Kidney epithelial cell (primary cell): ENCODE measurements around the gene GUCA2A. TPM values are rescaled to one million over a fixed set of nuclear protein-coding genes. Genes with fewer than 3 reads are reported as not detected.

Source experiments
- DNase-seq: peaks from one replicate; pipeline ENCODE4 v3.0.0-alpha.2; 2010; ENCODE audit warnings: low read depth
- H3K27me3 ChIP-seq: 2 replicates; pipeline ENCODE4 v1.6.0; 2011; ENCODE audit warnings: low read length; ENCODE audit not compliant: control insufficient read depth, insufficient read depth
- H3K36me3 ChIP-seq: 2 replicates; pipeline ENCODE4 v1.5.1; 2011; ENCODE audit warnings: low read length; ENCODE audit not compliant: control insufficient read depth, insufficient read depth
- H3K4me3 ChIP-seq: 2 replicates; pipeline ENCODE4 v1.5.1; 2011; ENCODE audit warnings: low read depth, mild to moderate bottlenecking, control low read depth, low read length
- total RNA-seq: library from RNA; depleted of rRNA; stranded (reverse); fragments of >200 nt; gene quantifications from 2 replicates; pipeline ENCODE4 v1.2.3, GENCODE V29; 2015
- TF ChIP-seq, protein P1 (sequence below): IDR thresholded peaks from 2 replicates; pipeline ENCODE4 v1.5.1; 2011; ENCODE audit warnings: mild to moderate bottlenecking, moderate library complexity, low read length, control low read depth, inconsistent platforms; ENCODE audit not compliant: insufficient read depth, poor library complexity, severe bottlenecking

The GUCA2A gene
- total RNA-seq, 1 donor from 2014 or later = not detected

DNA sequence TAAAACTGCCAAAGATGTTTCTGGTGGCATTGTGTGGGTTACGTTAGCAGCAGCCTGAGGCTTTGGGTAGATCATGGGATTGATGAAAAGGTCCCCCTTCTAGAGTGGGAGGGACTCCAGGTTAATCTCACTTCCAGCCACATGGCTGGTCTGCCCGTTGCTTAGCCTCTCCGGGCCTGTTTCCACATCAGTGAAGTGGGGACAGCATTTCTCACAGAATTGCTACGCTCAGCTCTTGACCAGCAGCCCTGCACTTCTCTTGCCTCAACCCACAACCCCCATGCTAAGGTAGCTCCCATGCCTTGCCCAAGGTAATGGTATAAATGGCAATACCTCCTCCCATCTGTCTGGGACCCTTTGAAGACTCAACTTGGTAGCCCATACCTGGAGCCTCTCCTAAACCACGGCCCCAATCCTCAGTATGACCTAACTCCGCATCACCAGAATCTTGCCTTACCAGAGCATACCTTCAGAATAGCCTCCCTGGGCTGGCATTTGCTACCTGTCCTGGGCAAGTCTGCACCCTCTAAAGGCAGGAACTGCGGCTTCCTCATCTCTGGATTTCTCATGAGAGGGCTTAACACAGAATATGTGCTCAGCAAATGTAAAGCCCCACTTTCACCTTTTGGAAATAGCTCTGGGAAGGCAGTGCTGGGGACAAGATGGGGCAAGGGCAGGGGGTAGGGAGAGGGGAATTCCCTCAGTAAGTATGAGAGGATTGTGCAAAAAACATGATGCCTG is 10.9 kb upstream of the GUCA2A start:
- Histone ChIP-seq H3K4me3 (no peak overlapping the region), H3K27me3 (no peaks in the 10 kb centered on the region), H3K36me3 (no peaks in the 10 kb centered on the region)
- DNase-seq = no peak
- TF ChIP-seq, protein P1, sequence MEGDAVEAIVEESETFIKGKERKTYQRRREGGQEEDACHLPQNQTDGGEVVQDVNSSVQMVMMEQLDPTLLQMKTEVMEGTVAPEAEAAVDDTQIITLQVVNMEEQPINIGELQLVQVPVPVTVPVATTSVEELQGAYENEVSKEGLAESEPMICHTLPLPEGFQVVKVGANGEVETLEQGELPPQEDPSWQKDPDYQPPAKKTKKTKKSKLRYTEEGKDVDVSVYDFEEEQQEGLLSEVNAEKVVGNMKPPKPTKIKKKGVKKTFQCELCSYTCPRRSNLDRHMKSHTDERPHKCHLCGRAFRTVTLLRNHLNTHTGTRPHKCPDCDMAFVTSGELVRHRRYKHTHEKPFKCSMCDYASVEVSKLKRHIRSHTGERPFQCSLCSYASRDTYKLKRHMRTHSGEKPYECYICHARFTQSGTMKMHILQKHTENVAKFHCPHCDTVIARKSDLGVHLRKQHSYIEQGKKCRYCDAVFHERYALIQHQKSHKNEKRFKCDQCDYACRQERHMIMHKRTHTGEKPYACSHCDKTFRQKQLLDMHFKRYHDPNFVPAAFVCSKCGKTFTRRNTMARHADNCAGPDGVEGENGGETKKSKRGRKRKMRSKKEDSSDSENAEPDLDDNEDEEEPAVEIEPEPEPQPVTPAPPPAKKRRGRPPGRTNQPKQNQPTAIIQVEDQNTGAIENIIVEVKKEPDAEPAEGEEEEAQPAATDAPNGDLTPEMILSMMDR = no peak

DNA sequence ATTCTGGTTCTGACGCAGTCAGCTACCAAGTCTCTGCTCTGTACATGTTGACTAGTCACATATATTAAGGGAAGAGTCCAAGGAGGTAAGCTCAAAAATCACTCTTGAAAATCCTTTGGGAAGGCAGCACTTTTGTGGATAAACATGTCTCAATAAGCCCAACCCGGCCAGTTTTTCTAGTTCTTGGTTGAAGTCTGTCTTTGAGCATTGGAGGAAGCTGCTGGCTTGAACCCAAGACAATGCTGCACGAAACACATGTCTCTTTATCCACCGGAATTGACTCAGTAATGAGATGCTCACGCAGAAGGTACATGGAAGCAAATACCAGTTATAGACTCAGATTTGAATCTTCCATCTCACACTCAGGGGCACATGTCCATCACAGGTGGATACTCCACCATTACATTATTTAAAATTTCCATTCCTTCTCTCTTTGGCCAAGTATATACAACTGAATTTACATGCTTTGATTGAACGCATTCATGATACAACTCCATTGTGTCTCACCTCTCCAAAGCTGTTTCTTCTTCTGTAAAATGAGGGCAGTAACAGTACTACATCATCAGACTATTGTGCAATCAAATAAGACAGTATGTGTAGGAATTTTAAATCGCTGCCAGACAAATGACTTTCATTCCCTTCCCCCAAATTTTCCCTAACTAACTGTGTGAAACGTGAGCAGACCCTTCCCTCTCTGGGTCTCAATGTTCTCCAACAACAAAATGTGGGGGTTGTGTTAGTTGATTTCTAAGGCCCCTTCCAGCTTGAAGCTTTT is 9.6 kb upstream of the GUCA2A start:
- Histone ChIP-seq H3K27me3 (no peaks in the 10 kb centered on the region), H3K4me3 (no peak overlapping the region), H3K36me3 (no peaks in the 10 kb centered on the region)
- DNase-seq = no peak
- TF ChIP-seq, protein P1 = no peak

DNA sequence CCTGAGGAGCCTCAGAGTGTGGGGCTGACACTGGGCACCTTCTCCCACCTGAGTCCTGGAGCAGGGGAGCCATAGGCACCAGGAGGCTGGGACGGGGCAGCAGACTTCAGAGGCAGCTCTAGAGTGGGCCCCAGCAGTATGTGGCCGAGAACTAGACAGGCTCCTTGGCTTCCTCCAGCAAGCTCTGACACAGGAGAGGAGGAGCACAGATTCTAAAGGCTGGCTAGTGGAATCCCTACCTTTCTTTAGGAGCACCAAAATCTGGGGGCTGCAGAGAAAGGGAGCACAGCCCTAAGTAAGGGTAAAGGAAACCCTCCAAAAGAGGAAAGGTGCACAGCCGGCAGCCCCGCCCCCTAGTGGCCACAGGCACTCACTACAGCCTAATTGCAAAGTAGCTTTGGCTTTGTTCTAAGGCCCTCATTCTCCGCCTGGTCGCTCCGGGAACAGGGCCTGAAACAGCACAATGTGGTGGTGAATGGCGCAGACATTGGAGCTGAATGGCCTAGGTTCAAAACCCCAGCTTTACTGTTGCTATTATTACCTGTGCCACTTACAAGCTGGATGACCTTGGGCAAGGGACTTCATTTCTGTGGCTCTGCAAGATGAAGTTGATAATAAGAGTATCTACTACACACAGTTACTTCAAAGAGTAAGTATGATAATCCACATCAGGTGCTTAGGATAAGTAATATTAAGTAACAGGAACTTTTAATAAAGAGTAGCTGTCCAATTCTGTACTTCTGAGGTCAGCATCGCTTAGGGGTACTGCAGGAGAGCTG is 8.8 kb upstream of the GUCA2A start:
- H3K27me3 ChIP-seq = no peaks in the 10 kb centered on the region
- TF ChIP-seq, protein P1 = peak; percentile 94
- DNase-seq = no peak
- no peak overlapping the region for H3K4me3 ChIP-seq
- no peaks in the 10 kb centered on the region for H3K36me3 ChIP-seq

DNA sequence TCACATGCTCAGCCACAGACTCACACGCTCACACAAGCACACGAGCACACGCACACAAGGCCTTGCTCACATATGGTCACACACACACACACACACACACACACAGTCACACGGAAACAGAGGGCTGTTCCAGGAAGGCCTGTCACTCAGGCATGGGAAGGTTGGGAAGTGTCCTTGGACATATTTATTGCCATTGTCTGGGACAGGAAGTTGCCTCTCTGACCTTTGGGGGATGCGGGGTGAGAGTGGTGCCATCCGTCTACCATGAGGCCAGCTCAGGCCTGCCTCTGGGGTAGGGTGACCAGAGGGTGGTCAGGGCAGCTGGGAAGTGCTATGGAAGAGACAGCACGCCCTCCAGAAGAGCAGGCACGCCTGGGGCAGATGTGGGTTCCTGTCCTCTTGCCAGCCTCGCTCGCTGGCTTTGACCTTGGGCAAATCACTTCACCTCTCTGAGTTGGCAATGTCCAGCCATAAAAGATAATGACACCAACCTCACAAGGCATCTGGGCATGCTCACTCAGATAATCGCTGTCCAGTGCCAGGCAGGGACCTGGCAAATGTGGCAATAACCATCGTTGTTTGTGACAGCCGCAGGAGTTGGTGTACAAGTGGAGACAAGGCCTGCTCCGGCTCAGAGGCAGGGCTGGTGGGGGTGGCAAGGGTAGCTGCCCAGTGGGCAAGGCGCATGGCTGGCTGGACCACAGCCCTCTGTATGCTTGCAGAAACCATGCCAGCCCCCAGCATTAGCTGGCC is 8.0 kb upstream of the GUCA2A start:
- DNase-seq = no peak
- TF ChIP-seq, protein P1 = no peak
- Histone ChIP-seq H3K36me3 (no peaks in the 10 kb centered on the region), H3K27me3 (no peaks in the 10 kb centered on the region), H3K4me3 (no peak overlapping the region)

DNA sequence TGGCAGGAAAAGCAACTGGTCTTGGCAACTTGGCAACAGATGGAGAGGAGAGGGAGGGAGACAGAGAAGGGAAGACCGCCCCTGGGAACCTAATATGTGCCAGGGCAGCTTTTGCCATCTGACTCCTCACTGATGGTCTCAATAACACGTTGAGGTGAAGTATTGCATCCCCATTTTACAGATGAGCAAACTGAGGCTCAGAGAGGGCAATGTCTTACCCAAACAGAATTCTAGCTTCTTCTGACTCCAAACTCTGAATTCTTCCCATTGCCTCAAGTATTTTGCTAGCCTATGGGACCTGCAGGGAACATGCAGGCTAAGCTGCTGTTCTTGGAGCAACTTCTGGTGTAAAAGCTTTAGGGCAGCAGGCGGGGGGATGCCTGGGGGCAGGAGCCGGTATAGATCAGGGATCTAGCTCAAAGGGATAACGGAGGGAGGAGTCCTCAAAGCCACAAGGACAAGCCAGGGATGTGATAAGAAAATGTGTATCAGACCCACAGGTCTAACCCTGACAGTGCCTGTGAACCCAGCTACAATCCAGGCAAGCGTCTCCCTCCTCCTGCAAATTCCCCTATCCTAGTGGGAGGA is 7.2 kb upstream of the GUCA2A start:
- TF ChIP-seq, protein P1 = no peak
- no peak for DNase-seq
- Histone ChIP-seq H3K27me3 (no peaks in the 10 kb centered on the region), H3K36me3 (no peaks in the 10 kb centered on the region), H3K4me3 (no peak overlapping the region)
